Measurements from ENCODE around the gene PHF21A. TPM values are rescaled to one million over a fixed set of nuclear protein-coding genes. Genes with fewer than 3 reads are reported as not detected.
A peak's percentile ranks its signal among the peaks of the same experiment; 100 is the strongest.

The PHF21A gene
- total and polyA plus RNA-seq, 7 donors: 4.1 to 21.3 (median 17.2) TPM

DNA sequence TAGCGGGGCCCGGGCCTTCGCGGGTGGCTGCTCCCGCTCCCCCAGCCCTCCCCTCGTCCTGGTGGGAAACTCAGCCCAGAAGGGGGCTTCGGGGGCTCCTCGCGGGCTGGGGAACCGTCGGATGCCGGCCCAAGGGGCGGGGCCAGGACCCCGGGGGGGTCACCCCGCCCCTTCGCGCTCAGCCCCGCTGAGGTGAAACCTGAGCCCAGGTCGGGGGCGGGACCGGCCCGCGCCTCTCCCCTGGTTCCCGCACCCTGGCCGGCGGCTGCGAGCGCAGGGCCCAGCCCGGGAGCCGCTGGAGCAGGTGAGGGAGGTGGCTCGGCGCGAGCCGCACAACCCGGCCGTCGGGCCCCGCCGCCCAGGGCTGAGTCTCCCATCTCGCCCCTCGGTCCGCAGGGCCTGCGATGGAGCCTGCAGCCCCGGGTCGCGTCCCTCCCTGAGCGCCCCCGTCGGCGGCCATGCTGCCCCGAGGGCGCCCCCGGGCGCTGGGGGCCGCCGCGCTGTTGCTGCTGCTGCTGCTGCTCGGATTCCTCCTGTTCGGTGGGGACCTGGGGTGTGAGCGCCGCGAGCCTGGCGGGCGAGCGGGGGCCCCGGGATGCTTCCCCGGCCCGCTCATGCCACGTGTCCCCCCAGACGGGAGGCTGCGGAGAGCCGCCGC, 198.7 kb downstream of the PHF21A start, which contains the start of gene LARGE2:
Gene LARGE2 (plus strand): TSS at position 232 of the 658 bp plus-strand sequence. CDS start 227 bp downstream, at position 459.
- TF ChIP-seq, protein P1, sequence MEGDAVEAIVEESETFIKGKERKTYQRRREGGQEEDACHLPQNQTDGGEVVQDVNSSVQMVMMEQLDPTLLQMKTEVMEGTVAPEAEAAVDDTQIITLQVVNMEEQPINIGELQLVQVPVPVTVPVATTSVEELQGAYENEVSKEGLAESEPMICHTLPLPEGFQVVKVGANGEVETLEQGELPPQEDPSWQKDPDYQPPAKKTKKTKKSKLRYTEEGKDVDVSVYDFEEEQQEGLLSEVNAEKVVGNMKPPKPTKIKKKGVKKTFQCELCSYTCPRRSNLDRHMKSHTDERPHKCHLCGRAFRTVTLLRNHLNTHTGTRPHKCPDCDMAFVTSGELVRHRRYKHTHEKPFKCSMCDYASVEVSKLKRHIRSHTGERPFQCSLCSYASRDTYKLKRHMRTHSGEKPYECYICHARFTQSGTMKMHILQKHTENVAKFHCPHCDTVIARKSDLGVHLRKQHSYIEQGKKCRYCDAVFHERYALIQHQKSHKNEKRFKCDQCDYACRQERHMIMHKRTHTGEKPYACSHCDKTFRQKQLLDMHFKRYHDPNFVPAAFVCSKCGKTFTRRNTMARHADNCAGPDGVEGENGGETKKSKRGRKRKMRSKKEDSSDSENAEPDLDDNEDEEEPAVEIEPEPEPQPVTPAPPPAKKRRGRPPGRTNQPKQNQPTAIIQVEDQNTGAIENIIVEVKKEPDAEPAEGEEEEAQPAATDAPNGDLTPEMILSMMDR (IDR thresholded peaks at IDR 0.05): no peak
- DNase-seq (peak in 1 of 2 donors; percentile 52), ATAC-seq (no peak)
- Histone ChIP-seq H3K4me1 (peaks cover 6% of the 10 kb centered on the region), H3K27ac (no peak within 1 kb of the TSS), H3K36me3 (ENCODE audit: insufficient read depth in 1 of 2, low read depth in 1 of 2) (no peaks in the 10 kb centered on the region), H3K27me3 (ENCODE audit: insufficient read depth in 3 of 3, low read length in 2 of 3) (peaks cover 0 to 34% (median 13%) of the 10 kb centered on the region in 3 donors), H3K9me3 (no peaks in the 10 kb centered on the region), H3K4me3 (peak within 1 kb of the TSS; percentile 52)
- intact Hi-C loops (cut with DNase I): no loop called here
- WGBS, 3 donors: 0 to 2% (median 1%) methylated on average over 25 to 72 of the region's 73 CpGs

DNA sequence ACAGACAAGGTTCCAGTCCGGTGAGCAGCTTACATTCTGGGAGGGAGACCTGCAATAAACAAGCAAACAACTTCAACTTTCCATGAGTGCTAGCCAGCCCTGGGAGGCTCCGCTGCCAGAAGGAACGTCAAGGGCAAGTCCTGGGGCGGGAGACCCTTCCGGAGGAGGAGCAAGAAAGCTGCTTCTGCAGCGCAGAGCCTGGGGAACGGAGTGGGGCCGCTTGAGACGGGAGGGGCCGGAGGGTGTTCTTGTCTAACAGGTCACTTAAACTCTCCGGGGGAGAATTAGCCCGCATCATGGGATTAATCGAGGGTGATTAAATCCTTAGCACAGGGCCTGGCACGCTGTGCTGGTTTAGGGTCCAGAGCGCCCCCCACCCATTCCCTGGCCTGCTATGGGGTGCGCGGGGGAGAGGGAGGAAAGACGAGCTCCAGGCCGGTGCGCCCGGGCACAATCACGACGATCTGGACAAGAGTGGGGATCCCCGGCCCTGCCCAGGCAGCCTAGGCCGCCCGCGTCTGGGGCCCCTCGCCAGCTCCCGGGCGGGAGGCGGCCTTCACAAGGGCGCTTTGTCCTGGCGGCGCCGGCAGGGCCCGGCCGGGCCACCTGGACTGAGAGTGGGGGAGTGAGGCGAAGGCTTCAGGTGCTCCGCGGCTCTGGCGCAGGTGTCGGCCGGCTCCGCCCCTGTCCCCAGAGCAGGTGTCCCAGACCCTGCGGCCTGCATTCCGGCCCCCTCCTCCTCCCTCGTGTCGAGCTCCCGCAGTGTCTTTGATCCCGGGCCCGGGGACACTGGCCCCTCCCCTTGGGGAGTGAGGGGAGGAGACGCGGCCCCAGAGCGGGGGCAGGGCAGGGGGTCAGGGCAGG, 199.5 kb downstream of the PHF21A start:
- Histone ChIP-seq H3K4me1 (peaks cover 11% of the 10 kb centered on the region), H3K27ac (no peak overlapping the region), H3K9me3 (no peaks in the 10 kb centered on the region), H3K4me3 (peak overlapping the region; percentile 52), H3K27me3 (ENCODE audit: insufficient read depth in 3 of 3, low read length in 2 of 3) (peaks cover 0 to 34% (median 13%) of the 10 kb centered on the region in 3 donors), H3K36me3 (ENCODE audit: insufficient read depth in 1 of 2, low read depth in 1 of 2) (no peaks in the 10 kb centered on the region)
- ATAC-seq (no peak), DNase-seq (peak; percentile 14 to 47)
- TF ChIP-seq, protein P1 (IDR thresholded peaks at IDR 0.05): no peak
- intact Hi-C loops (cut with DNase I): no loop called here
- WGBS, 3 donors: 25 to 42% (median 31%) methylated on average over 29 to 54 of the region's 54 CpGs

DNA sequence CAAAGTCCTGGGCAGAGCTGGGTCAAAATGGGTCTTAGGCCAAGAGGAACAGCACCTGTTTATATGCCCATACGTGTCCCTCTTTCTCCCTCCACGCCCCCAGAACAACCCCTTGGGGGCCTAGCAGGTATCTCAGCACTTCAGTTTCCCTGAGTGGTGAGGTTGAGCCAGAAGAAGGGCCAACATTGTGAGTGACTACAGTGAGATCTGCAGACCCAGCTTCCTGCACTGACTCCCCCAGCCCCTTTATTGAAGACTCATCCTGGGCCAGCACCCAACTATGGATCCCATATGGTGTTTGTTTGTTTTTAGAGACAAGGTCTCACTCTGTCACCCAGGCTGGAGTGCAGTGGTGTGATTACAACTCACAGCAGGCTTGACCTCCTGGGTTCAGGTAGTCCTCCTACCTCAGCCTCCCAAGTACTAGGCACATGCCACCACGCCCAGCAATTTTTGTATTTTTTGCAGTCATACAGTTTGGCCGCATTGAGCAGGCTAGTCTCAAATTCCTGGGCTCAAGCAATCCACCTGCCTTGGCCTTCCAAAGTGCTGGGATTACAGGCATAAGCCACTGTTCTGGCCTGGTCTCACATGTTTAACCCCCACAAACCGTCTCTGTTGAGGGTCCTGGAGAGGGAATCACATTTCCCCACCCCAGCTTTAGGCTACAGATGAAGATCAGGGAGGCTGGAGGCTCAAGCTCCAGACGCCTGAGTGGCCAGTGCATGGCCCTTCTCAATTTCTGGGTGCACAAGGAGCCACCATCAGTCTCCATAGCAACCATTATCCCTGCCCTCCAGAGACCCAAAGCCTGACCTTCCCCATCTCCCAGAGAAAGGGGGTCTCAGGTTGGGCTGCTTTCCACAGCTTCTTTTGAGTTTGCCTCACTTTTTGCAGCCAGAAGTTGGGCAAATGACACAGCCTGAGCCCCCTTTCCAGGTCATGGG, 200.4 kb downstream of the PHF21A start:
- peaks cover 21% of the 10 kb centered on the region for H3K4me1 ChIP-seq
- H3K9me3 ChIP-seq: no peaks in the 10 kb centered on the region
- no peak for ATAC-seq
- H3K27me3 ChIP-seq (ENCODE audit: insufficient read depth in 3 of 3, low read length in 2 of 3): peaks cover 0 to 33% (median 13%) of the 10 kb centered on the region in 3 donors
- no peak overlapping the region for H3K27ac ChIP-seq
- no peak overlapping the region for H3K4me3 ChIP-seq
- intact Hi-C loops (cut with DNase I): no loop called here
- H3K36me3 ChIP-seq (ENCODE audit: insufficient read depth in 1 of 2, low read depth in 1 of 2): peaks cover 0 to 4% of the 10 kb centered on the region in 2 donors
- TF ChIP-seq, protein P1 (IDR thresholded peaks at IDR 0.05): no peak
- 81 to 85% (median 85%) methylated on average over 6 of the region's 6 CpGs for WGBS, 3 donors
- peak; percentile 2 to 26 for DNase-seq

DNA sequence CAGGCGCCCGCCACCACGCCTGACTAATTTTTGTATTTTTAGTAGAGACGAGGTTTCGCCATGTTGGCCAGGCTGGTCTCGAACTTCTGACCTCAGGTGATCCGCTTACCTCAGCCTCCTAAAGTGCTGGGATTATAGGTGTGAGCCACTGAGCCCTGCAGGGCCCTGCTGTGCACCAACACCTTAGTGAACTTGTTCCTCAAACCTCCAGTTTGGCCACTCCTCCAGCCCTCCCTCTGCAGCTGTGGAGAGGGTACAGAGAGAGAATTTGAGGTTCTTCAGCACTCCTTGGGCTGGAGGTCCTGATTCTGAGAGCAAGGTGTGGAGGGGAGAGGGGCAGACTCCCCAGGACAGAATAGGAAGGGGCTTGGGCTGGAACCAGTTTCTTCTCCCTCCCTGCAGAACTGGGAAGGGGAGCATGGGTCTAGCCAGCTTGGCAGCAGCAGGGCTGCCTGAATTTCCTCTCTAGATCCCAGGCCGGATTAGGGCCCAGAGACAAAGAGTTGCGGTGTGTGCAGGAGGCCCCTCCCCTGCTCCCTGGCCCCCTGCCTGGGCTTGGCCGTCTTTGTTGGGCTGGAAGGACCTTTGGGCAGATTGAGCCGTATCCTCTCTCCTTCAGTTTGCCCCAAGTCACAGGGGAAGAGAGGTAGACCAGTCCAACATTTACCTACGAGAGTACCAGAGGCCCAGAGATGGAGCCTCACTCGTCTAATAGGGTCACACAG, 201.3 kb downstream of the PHF21A start:
- no peaks in the 10 kb centered on the region for H3K9me3 ChIP-seq
- ATAC-seq (no peak), DNase-seq (peak; percentile 12 to 63)
- peaks cover 21% of the 10 kb centered on the region for H3K4me1 ChIP-seq
- H3K4me3 ChIP-seq: no peak overlapping the region
- 75 to 78% (median 77%) methylated on average over 12 to 13 of the region's 13 CpGs for WGBS, 3 donors
- H3K27ac ChIP-seq: no peak overlapping the region
- TF ChIP-seq, protein P1 (IDR thresholded peaks at IDR 0.05): no peak
- peaks cover 0 to 13% of the 10 kb centered on the region in 2 donors for H3K36me3 ChIP-seq (ENCODE audit: insufficient read depth in 1 of 2, low read depth in 1 of 2)
- intact Hi-C loops (cut with DNase I): loop anchor here (5.0 to 10.0 kb wide), 2 partner anchors 48 to 55 kb away; no protein-coding TSS in a partner anchor
- peaks cover 0 to 25% (median 12%) of the 10 kb centered on the region in 3 donors for H3K27me3 ChIP-seq (ENCODE audit: insufficient read depth in 3 of 3, low read length in 2 of 3)

Data from psoas muscle (tissue), 8 donors.